Muscle of arm (tissue), 12 donors: Measurements from ENCODE around the gene GCGR. TPM values are rescaled to one million over a fixed set of nuclear protein-coding genes. Genes with fewer than 3 reads are reported as not detected.

Experiments used
- DNase-seq: peaks from one replicate; pipeline ENCODE4 v3.0.0-alpha.2; 2013
- polyA plus RNA-seq, 12 donors: library from polyadenylated mRNA; unstranded; fragments of 120-200 nt; gene quantifications; one replicate each; pipeline ENCODE4 v1.2.1, GENCODE V29; 2013; ENCODE audit not compliant: insufficient read length in 12 of 12

The GCGR gene
- polyA plus RNA-seq, 12 donors = 0.18 to 0.33 (median 0.22) TPM; not detected in 8

DNA sequence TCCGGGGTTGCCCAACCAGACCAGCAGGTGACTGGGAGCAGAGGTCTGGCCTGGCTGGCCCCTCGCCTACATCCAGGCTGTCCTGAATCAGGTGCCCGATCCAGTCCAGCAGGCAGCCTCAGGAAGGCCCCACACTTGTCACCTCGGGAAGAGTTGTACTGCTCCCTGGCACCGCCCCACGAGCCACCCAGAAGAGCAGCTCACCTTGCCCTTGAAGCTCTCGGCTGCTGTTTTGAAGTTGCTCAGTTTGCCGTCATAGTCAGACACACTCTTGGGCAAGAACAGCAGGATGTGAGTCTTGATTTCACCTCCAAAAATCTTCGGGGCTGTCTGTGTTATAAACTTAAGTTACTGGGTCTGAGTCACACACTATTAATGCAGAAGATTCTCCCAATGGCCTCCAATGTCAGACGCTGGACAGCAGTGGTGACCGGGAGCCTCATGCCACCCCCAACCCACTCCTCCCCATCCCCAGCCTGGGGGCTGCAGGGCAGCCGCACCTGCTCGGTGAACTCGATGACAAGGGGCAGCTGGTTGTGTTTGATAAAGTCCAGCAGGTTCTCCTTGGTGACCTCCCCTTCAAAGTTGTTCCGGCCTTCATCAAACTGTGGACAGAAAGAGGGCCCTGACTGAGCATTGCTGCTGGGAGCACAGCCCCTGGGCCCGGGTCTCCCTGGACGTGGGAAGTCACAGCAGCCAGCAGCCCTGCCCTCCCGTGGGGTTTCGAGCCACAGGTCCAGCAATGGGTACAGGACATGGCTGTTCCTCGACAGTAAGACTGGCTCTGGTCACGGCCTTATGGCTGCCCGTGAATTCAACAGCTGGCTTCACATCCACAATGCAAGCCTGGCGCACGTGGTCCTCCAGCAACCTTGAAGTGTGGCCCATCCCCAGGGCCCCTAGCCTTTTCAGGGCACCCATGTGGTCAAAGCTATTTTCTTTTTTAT, 43.1 kb downstream of the GCGR start:
- DNase-seq = no peak

GRCh38 chr17:81849457-81849856, 45.5 kb downstream of the GCGR start:
- DNase-seq = no peak

DNA sequence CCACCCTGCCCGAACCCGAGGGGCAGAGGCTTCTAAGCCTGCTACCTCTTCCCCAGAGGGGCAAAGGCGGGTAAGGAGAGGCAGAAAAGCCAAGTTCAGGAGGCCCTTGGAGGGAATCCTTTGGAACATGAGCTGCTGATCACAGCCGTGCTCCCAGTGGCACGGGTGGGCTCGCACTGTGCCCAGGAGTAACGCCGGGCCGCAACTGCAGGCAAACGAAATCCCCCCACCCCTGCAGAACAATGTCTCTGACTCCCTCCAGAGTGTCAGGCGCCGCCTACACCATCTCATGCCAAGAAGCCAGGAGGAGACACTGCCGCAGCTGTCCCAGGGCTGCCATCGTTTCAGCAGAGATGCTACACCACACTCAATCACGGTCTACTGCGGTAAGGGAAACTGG, 47.5 kb downstream of the GCGR start:
- no peak for DNase-seq

DNA sequence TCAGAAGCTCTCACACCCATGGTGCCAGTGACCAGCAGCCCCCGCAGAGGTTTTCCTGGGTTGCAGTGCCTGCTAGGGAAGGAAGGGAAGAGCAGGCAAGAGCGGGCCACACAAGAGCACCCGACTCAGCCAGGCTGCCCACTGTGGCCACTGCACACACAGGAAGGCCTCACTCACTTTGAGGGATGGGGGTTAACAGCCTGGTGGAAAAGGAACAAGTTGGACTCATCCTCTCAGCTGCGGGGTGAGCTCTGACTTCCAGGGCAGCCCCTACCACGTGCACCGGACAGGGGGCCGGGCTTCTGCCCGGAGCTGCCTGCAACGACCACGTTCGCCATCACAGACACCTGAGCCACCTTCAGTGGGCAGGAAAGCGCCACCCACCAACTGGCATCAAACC, 48.3 kb downstream of the GCGR start:
- no peak for DNase-seq

GRCh38 chr17:81854974-81855774, 51.2 kb downstream of the GCGR start:
- no peak for DNase-seq

DNA sequence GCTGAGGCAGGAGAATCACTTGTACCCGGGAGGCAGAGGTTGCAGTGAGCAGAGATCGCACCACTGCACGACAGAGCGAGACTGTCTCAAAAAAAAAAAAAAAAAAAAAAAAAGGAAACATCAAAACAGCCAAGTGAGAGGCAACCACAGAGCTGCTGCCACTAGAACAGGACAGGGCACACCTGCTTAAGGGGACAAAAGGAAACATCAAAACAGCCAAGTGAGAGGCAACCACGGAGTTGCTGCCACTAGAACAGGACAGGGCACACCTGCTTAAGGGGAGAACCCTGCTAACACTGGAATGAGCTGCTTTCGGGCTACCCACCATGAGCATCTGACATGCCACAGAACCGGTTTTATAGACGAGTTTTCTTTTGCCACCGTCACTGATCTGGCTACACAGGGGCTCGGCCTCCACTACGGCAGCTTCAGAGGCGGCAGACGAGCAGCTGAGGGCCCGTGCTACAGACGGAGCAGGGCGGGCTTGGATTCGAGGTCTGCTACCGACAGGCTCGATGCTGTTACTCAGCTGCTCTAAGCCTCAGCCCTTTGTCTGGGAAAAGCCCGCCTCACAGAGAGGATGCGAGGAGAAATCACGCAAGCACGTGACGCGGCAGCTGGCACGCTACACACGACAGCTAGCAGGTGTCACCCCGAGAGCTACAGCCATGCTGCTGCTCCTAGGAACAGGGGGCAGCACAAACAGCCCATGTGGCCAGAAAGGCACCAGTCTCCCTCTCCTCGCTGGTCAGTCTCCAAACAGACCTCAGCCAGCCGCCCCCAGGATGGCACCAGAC, 54.4 kb downstream of the GCGR start:
- no peak for DNase-seq

- no peak for DNase-seq
These were observed 55.3 kb downstream of the GCGR start for GRCh38 chr17:81858967-81859905.

DNA sequence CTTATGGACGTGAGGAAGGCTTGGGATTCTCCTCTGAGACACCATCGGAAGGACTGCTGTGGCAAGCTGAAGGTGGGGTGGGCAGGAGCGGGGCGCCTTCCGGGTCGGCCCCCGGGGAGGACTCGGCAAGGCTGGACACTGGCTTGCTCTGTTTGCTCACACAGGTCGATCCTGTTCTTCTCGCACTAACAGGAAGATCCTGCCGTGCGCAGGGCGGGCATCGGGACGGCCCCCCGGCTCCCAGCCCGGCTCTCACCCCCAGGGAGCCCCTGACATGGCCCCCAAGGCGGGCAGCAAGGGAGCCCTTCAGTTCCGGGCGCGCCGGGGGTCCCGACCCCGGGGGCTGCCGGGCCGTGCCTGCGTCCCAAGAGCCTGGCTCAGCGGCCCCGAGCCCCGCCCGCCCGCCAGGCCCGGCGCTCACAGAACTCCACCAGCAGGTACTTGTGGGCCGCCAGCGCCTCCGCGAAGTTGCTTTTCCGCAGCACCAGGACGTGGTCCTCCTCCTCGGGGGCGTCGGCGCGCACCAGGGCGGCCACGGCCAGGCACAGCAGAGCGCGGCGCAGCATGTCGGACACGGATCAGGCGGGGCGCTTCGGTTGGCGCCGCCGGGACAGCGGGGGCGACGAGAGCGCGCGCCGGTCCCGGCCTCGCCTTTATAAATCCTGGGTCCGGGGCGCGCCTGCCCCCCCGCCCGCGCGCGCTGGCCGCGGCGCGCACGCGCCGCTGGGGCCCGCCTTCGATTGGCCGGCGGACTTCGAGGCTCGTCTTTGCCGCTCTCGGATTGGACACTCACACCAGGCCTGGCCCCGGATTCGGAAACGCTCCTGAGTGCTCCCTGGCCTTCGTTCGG, 56.2 kb downstream of the GCGR start, which contains the start of gene P4HB:
Gene P4HB, minus strand, starts transcription at position 630 of the 850 bp plus-strand sequence. Its CDS starts 64 bp downstream, at position 566.
- no peak for DNase-seq

- peak; percentile 100 for DNase-seq
These were observed 57.0 kb downstream of the GCGR start for GRCh38 chr17:81860756-81861568.

DNA sequence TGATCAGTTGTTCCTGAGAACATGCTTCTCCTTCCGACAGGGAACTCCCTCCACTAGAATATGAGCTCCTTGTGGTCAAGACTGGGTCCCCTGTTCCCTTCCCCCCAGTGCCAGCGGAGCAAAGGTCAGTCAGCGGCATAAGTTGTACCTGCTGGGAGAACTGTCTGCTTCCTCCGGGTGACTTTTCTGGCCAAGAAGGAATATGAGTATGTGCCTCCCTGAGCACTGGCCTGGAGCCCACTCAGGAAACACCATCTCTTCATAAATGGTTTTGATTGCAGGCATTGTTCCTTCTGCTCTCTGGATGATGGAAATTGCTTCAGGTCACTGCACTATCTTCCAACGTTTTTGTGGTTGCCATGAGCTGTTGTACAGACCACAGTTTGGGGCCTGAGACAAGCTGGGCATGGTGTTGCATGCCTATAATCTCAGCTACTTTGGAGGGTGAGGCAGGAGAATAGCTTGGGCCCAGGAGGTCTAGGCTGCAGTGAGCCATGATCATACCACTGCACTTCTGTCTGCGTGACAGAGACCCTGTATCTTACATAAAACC, 59.2 kb downstream of the GCGR start:
- no peak for DNase-seq

Other genes starting within 250 kb of the GCGR start
- gene NPLOC4, start 167.0 kb upstream of the GCGR start, polyA plus RNA-seq = 10 to 100 TPM in 11 of 12 donors, not detected in 1; 48.7 to 63.7 (median 58.9) TPM
- 1 to 10 TPM in 6 of 12 donors, under 1 TPM in 4, not detected in 2; 0.63 to 1.5 (median 1.0) TPM for gene TSPAN10, start 167.0 kb upstream of the GCGR start, polyA plus RNA-seq
- 1 to 10 TPM in 10 of 12 donors, not detected in 2; 1.4 to 7.6 (median 3.1) TPM for gene PDE6G, start 147.6 kb upstream of the GCGR start, polyA plus RNA-seq
- 10 to 100 TPM in 3 of 12 donors, 1 to 10 TPM in 8, not detected in 1; 7.0 to 18.7 (median 8.1) TPM for gene OXLD1, start 137.5 kb upstream of the GCGR start, polyA plus RNA-seq
- 10 to 100 TPM in 10 of 12 donors, 1 to 10 TPM in 1, not detected in 1; 9.3 to 23.9 (median 12.6) TPM for gene CCDC137, start 137.4 kb upstream of the GCGR start, polyA plus RNA-seq
- 10 to 100 TPM in 11 of 12 donors, not detected in 1; 21.2 to 39.2 (median 30.1) TPM for gene ARL16, start 120.4 kb upstream of the GCGR start, polyA plus RNA-seq
- 10 to 100 TPM in 11 of 12 donors, not detected in 1; 43.4 to 93.4 (median 50.8) TPM for gene HGS, start 120.1 kb upstream of the GCGR start, polyA plus RNA-seq
- 100 to 1,000 TPM in 1 of 12 donors, 10 to 100 TPM in 10, not detected in 1; 28.6 to 123 (median 48.1) TPM for gene MRPL12, start 100.8 kb upstream of the GCGR start, polyA plus RNA-seq
- gene SLC25A10, start 91.9 kb upstream of the GCGR start, polyA plus RNA-seq = 10 to 100 TPM in 1 of 12 donors, 1 to 10 TPM in 10, not detected in 1; 1.2 to 22.7 (median 2.9) TPM
- 100 to 1,000 TPM in 3 of 12 donors, 10 to 100 TPM in 8, not detected in 1; 73.5 to 264 (median 95.5) TPM for gene MCRIP1, start 29.1 kb downstream of the GCGR start, polyA plus RNA-seq
- gene PPP1R27, start 30.9 kb downstream of the GCGR start, polyA plus RNA-seq = 10 to 100 TPM in 11 of 12 donors, not detected in 1; 10.9 to 61.9 (median 26.1) TPM
- 100 to 1,000 TPM in 11 of 12 donors, not detected in 1; 346 to 655 (median 404) TPM for gene P4HB, start 56.4 kb downstream of the GCGR start, polyA plus RNA-seq
- 100 to 1,000 TPM in 11 of 12 donors, not detected in 1; 114 to 310 (median 158) TPM for gene ARHGDIA, start 67.2 kb downstream of the GCGR start, polyA plus RNA-seq
- gene ALYREF, start 87.4 kb downstream of the GCGR start, polyA plus RNA-seq = 100 to 1,000 TPM in 1 of 12 donors, 10 to 100 TPM in 11; 45.6 to 887 (median 57.3) TPM
- gene ANAPC11, start 87.6 kb downstream of the GCGR start, polyA plus RNA-seq = 100 to 1,000 TPM in 2 of 12 donors, 10 to 100 TPM in 9, not detected in 1; 52.4 to 123 (median 89.3) TPM
- gene NPB, start 98.1 kb downstream of the GCGR start, polyA plus RNA-seq = under 1 TPM in 10 of 12 donors, not detected in 2; 0.14 to 0.81 (median 0.49) TPM
- 10 to 100 TPM in 6 of 12 donors, 1 to 10 TPM in 5, not detected in 1; 8.1 to 17.0 (median 10.0) TPM for gene PCYT2, start 107.2 kb downstream of the GCGR start, polyA plus RNA-seq
- gene SIRT7, start 114.0 kb downstream of the GCGR start, polyA plus RNA-seq = 10 to 100 TPM in 2 of 12 donors, 1 to 10 TPM in 9, not detected in 1; 4.1 to 15.8 (median 6.4) TPM
- gene MAFG, start 123.6 kb downstream of the GCGR start, polyA plus RNA-seq = 10 to 100 TPM in 11 of 12 donors, not detected in 1; 11.0 to 17.4 (median 13.7) TPM
- gene PYCR1, start 133.2 kb downstream of the GCGR start, polyA plus RNA-seq = 100 to 1,000 TPM in 1 of 12 donors, 10 to 100 TPM in 10, not detected in 1; 46.4 to 100 (median 58.3) TPM
- gene MYADML2, start 143.1 kb downstream of the GCGR start, polyA plus RNA-seq = 10 to 100 TPM in 9 of 12 donors, 1 to 10 TPM in 2, not detected in 1; 6.0 to 35.9 (median 18.5) TPM
- gene NOTUM, start 157.0 kb downstream of the GCGR start, polyA plus RNA-seq = 1 to 10 TPM in 10 of 12 donors, not detected in 2; 1.9 to 7.7 (median 3.5) TPM
- 10 to 100 TPM in 11 of 12 donors, not detected in 1; 17.2 to 80.2 (median 21.5) TPM for gene ASPSCR1, start 173.5 kb downstream of the GCGR start, polyA plus RNA-seq
- 10 to 100 TPM in 11 of 12 donors, not detected in 1; 26.1 to 35.6 (median 30.8) TPM for gene CENPX, start 218.7 kb downstream of the GCGR start, polyA plus RNA-seq
- 10 to 100 TPM in 2 of 12 donors, 1 to 10 TPM in 9, not detected in 1; 6.3 to 31.7 (median 8.0) TPM for gene LRRC45, start 219.2 kb downstream of the GCGR start, polyA plus RNA-seq
- 10 to 100 TPM in 3 of 12 donors, 1 to 10 TPM in 8, not detected in 1; 4.0 to 28.9 (median 6.4) TPM for gene RAC3, start 227.5 kb downstream of the GCGR start, polyA plus RNA-seq
- gene DCXR, start 233.5 kb downstream of the GCGR start, polyA plus RNA-seq = 10 to 100 TPM in 11 of 12 donors, not detected in 1; 26.8 to 54.2 (median 34.6) TPM
- gene RFNG, start 247.7 kb downstream of the GCGR start, polyA plus RNA-seq = 10 to 100 TPM in 11 of 12 donors, not detected in 1; 22.8 to 56.6 (median 30.1) TPM
- gene GPS1, start 247.7 kb downstream of the GCGR start, polyA plus RNA-seq = 10 to 100 TPM in 11 of 12 donors, not detected in 1; 55.7 to 91.1 (median 62.2) TPM